HL-60/S4 (cell line): Measurements from ENCODE around the gene RFT1.
"Not testable (repeated sequence)": the region's sequence is repeated elsewhere in the genome, so short reads cannot be mapped to it uniquely, and the experiment has no call there.

ENCODE experiments used
- in situ Hi-C: fragments of 300-500 bp; cut with MboI; formaldehyde crosslinking; loops from 2 replicates; pipeline ENCODE4 v1.14.3; 2022; ENCODE audit warnings: low sequenced_read_pairs

RFT1 gene

GRCh38 chr3:53163444-53164387 is 33.5 kb upstream of the RFT1 start:
- in situ Hi-C loops, result no loop called here

- in situ Hi-C loops, result no loop called here
Observed at GRCh38 chr3:53162672-53163443, 32.6 kb upstream of the RFT1 start.

GRCh38 chr3:53161820-53162671 is 31.8 kb upstream of the RFT1 start:
- in situ Hi-C loops, result no loop called here

GRCh38 chr3:53161450-53161819 is 31.2 kb upstream of the RFT1 start:
- in situ Hi-C loops, result no loop called here

GRCh38 chr3:53160660-53161449 is 30.6 kb upstream of the RFT1 start, which contains the start of gene PRKCD:
Gene PRKCD (plus strand): TSS chr3:53161209. CDS start chr3:53178423, 17,214 bp downstream.
- in situ Hi-C loops, result no loop called here

GRCh38 chr3:53160061-53160659 is 29.9 kb upstream of the RFT1 start:
- in situ Hi-C loops, result no loop called here

GRCh38 chr3:53159156-53160060 is 29.2 kb upstream of the RFT1 start:
- in situ Hi-C loops, result no loop called here

GRCh38 chr3:53158765-53159155 is 28.5 kb upstream of the RFT1 start:
- in situ Hi-C loops, result no loop called here

- in situ Hi-C loops, result no loop called here
Observed at GRCh38 chr3:53157974-53158580, 27.8 kb upstream of the RFT1 start.

- in situ Hi-C loops, result no loop called here
Observed at GRCh38 chr3:53156368-53156834, 26.2 kb upstream of the RFT1 start.

- in situ Hi-C loops, result no loop called here
Observed at GRCh38 chr3:53155760-53156159, 25.5 kb upstream of the RFT1 start.

GRCh38 chr3:53154881-53155285 is 24.6 kb upstream of the RFT1 start:
- in situ Hi-C loops, result no loop called here

GRCh38 chr3:53153980-53154379 is 23.7 kb upstream of the RFT1 start:
- in situ Hi-C loops, result no loop called here

GRCh38 chr3:53153264-53153823 is 23.1 kb upstream of the RFT1 start:
- in situ Hi-C loops, result no loop called here

GRCh38 chr3:53151870-53152660 is 21.8 kb upstream of the RFT1 start:
- in situ Hi-C loops, result no loop called here

GRCh38 chr3:53151465-53151864 is 21.2 kb upstream of the RFT1 start:
- in situ Hi-C loops, result no loop called here

- in situ Hi-C loops, result not testable (repeated sequence)
Observed at GRCh38 chr3:53151086-53151438, 20.8 kb upstream of the RFT1 start.
